HFF-Myc (cell line): ENCODE measurements around the gene ZSCAN5C.
"Not testable (repeated sequence)": the region's sequence is repeated elsewhere in the genome, so short reads cannot be mapped to it uniquely, and the experiment has no call there.

Experiments used
- DNase-seq: peaks from one replicate; pipeline ENCODE4 v3.0.0-alpha.2; 2011; ENCODE audit warnings: low read depth; ENCODE audit errors: extremely low read depth
- H3K4me3 ChIP-seq: replicated peaks from 2 replicates; pipeline ENCODE4 v1.5.1; 2011; ENCODE audit warnings: low read depth, mild to moderate bottlenecking, control low read depth, low read length
- TF ChIP-seq, protein P1 (sequence below): IDR thresholded peaks from 2 replicates; pipeline ENCODE4 v1.5.1; 2012; ENCODE audit warnings: mild to moderate bottlenecking, low read depth, low read length, control low read depth; ENCODE audit errors: missing control alignments

Gene ZSCAN5C

DNA sequence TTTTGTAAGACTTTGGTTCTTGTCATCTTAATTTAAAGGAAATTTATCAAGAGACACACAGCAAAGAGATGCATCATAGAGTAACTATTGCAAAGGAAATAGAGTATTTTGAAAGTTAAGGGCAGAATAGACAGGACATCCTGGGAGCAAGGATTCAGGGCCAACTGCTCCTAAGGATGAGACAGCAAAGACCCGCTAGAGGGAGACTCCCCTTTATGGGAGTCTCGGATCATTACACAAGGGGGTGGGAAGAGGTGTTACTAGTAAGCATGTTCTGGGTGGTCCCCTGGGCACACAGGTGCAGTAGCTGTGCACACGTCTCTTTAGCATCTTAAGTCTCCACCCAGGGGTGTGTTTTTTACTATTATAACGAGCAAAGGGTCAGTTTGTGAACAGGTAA lies 9.6 kb downstream of the ZSCAN5C start:
- no peak overlapping the region for H3K4me3 ChIP-seq
- DNase-seq = no peak
- TF ChIP-seq, protein P1, sequence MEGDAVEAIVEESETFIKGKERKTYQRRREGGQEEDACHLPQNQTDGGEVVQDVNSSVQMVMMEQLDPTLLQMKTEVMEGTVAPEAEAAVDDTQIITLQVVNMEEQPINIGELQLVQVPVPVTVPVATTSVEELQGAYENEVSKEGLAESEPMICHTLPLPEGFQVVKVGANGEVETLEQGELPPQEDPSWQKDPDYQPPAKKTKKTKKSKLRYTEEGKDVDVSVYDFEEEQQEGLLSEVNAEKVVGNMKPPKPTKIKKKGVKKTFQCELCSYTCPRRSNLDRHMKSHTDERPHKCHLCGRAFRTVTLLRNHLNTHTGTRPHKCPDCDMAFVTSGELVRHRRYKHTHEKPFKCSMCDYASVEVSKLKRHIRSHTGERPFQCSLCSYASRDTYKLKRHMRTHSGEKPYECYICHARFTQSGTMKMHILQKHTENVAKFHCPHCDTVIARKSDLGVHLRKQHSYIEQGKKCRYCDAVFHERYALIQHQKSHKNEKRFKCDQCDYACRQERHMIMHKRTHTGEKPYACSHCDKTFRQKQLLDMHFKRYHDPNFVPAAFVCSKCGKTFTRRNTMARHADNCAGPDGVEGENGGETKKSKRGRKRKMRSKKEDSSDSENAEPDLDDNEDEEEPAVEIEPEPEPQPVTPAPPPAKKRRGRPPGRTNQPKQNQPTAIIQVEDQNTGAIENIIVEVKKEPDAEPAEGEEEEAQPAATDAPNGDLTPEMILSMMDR = no peak

DNA sequence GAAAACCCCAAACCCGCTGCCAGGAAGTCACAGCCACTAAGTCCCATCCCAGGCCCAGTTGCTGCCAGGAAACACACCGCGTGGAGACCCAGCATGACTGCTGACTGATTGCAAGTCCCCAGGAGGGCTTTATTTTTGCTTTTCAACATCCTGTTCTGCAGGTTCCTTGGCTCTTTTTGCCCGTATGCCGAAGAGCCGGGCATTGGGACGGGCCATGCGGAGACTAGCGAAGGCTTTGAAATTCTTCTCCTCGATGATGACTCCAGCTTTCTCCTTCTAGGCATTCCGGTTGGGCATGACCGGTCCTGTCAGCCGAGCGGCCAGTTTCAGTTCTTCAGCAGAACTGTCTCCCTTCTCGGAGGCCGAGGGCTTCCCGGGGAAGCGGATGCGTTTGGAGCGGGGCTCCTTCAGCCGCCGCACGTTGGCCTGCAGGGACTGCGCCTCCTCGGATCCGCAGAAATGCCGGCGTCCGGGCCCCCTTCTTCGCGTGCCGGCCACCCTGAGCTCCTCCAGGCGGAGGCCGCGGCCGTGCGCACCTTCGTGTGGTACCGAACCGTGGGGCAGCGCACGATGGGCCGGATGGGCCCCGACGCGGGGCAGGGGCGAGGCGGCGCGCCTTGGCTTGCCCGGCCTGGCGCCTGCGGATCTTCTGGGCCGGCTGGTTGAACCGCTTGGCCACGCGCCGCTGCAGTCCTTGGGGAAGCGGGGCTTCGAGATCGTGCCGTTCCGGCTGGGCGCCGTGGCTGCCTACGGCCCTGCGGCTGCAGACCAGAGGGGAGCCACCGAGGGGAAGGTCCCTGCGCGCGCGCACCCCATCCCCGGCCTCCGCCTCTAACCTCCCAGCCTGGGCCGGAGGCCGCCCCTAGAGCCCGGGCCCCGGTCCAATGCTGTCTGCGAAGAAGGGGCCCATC lies 15.2 kb downstream of the ZSCAN5C start:
- peak overlapping the region; percentile 25 for H3K4me3 ChIP-seq
- TF ChIP-seq, protein P1 = no peak
- no peak for DNase-seq

DNA sequence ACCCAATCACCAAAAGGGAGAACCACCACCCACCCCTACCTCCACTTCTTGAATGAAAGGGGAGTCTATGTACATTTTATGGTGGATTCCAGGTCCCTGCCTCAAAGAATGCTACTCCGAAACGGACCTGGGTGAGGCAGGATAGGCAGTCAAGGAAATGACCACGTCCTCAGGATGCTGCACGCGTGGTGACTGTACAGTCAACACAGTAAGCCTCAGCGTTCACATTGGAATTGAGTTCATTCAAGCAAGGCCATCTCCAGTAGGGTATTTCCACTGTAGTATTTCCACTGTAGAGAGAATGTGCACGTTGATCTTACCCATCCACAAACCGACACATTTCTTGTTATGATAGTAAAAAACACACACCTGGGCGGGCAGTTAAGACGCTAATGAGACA lies 16.9 kb downstream of the ZSCAN5C start:
- no peak overlapping the region for H3K4me3 ChIP-seq
- TF ChIP-seq, protein P1 = no peak

DNA sequence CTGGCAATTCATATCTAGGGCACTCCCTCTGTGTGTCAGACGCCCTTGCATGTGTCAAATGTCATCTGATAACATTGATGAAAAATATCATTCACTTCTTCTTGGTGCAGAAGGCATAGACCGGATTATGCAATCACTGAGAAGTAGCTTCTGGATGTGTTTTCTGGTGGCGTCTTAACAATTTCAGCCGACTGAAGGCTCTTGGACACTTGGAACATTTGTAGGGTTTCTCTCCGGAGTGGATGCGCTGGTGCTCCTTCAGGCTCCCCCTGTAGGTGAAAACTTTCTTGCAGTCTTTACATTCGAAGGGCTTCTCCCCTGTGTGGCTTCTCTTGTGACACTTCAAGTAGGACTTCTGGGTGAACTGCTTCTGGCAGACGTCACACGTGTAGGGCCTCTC lies 19.4 kb downstream of the ZSCAN5C start:
- not testable (repeated sequence) for DNase-seq

More for the DNA sequence above, 16.9 kb downstream of the ZSCAN5C start:
- no peak for DNase-seq

DNA sequence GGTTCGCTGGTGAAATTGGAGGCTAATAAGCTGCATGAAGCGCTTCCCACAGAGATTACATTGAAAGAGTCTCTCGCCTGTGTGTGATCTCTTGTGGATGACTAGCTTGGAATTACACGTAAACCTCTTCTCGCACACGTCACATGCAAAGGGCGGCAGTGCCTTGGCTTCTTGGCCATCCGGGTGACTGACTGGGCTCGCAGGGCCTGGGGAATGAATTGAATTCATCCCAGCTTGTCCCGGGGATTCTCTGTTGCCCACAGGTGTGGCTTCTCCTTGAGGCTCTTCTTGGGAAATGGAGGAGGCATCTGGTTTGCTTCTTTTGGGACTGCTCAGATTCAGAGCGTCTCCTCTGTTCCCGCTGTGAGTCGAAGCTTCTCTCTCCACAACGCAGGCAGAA lies 19.8 kb downstream of the ZSCAN5C start:
- no peak overlapping the region for H3K4me3 ChIP-seq
- DNase-seq = no peak
- TF ChIP-seq, protein P1 = no peak

More for the DNA sequence above, 19.4 kb downstream of the ZSCAN5C start:
- TF ChIP-seq, protein P1 = peak; percentile 24
- H3K4me3 ChIP-seq = not testable (repeated sequence)

DNA sequence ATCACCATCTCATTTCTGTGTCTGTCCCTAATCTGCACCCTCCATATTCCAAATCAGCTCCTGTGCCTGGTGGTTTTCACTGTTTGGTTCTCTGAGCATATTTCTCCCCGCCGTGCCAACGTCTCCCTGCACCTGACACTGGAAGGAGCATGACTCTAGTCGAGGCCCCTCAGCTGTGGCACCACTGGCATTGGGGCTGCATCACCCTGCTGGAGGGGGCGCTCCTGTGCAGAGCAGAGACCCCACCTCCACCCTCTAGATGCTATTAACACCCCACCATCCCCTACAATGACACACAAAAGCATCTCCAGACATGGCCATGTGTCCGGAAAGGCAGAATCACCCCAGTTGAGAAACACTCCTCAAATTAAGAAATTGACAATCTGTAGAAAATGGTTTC lies 20.8 kb downstream of the ZSCAN5C start:
- TF ChIP-seq, protein P1 = peak; percentile 2
- H3K4me3 ChIP-seq = no peak overlapping the region
- no peak for DNase-seq

DNA sequence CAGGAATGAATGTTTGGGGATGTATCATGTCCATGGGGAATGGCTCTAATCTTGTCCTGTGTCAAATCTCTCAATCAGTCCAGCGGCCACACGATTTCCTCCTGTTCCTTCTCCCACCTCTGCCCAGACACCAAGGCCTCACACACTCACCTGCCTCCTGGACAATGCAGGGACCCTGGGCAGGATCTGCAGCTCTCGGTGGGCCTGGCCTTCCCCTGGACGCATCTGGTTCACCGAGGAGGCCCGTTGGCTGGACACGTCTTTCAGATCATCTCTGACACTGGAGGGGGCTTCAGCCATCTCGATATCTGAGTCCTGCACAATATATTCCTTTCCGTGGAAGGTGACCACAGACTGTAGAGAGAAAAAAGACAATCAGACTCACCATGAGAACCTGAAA lies 21.4 kb downstream of the ZSCAN5C start:
- DNase-seq = no peak
- TF ChIP-seq, protein P1 = no peak
- H3K4me3 ChIP-seq = no peak overlapping the region
